Neutrophil (primary cell): ENCODE data around the gene MSN.

ENCODE experiments used
- H3K27ac ChIP-seq: fragments of 200-600 bp; sonication (generic); 2 replicates; pipeline ENCODE4 v1.5.1; 2016; ENCODE audit warnings: mild to moderate bottlenecking, moderate library complexity
- H3K27me3 ChIP-seq: fragments of 200-600 bp; sonication (generic); 2 replicates; pipeline ENCODE4 v1.6.0; 2016; ENCODE audit warnings: mild to moderate bottlenecking
- H3K36me3 ChIP-seq: fragments of 200-600 bp; sonication (generic); 2 replicates; pipeline ENCODE4 v1.5.1; 2017
- H3K4me1 ChIP-seq, 2 experiments: fragments of 200-600 bp in 1 of 2; sonication (generic) in 1 of 2; 1 replicate in 1 of 2; 2 replicates in 1 of 2; pipeline versions ENCODE4 v1.5.1 to v1.6.1; 2013 to 2016; ENCODE audit warnings: low read depth in 1 of 2, low read length in 1 of 2, mild to moderate bottlenecking in 1 of 2, moderate library complexity in 1 of 2; ENCODE audit not compliant: control insufficient read depth in 1 of 2, insufficient read depth in 1 of 2
- H3K4me3 ChIP-seq, 2 experiments: fragments of 200-600 bp in 1 of 2; sonication (generic) in 1 of 2; 1 replicate in 1 of 2; 2 replicates in 1 of 2; pipeline ENCODE4 v1.5.1; 2013 to 2016; ENCODE audit warnings: low read depth in 1 of 2, low read length in 1 of 2, mild to moderate bottlenecking in 1 of 2, moderate library complexity in 1 of 2
- H3K9me3 ChIP-seq: fragments of 200-600 bp; sonication (generic); 2 replicates; pipeline ENCODE4 v1.5.1; 2016
- TF ChIP-seq, protein P1 (sequence below): fragments of 200-600 bp; sonication (generic); IDR thresholded peaks from 2 replicates; pipeline ENCODE4 v1.5.1; 2016; ENCODE audit warnings: antibody characterized with exemption

Gene MSN

DNA sequence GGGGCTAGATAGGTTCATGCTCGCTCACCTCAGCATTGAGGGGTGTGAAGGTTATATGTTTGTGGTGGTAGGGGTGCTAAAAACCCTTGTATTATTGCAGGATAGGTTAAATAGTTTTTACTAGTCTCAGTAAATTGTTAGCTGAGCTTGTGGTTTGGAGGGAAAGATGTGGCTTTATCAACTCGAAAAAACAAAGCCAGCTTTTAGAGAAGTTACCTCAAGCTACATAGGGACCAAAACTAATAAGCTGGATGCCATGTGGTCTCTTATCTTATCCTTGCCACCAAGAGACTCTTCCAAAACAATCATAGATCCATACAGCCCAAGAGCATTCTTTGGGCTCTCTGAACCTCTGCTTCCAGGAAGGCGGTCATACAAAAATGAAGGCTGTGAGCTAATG is 29.2 kb downstream of the MSN start:
- TF ChIP-seq, protein P1, sequence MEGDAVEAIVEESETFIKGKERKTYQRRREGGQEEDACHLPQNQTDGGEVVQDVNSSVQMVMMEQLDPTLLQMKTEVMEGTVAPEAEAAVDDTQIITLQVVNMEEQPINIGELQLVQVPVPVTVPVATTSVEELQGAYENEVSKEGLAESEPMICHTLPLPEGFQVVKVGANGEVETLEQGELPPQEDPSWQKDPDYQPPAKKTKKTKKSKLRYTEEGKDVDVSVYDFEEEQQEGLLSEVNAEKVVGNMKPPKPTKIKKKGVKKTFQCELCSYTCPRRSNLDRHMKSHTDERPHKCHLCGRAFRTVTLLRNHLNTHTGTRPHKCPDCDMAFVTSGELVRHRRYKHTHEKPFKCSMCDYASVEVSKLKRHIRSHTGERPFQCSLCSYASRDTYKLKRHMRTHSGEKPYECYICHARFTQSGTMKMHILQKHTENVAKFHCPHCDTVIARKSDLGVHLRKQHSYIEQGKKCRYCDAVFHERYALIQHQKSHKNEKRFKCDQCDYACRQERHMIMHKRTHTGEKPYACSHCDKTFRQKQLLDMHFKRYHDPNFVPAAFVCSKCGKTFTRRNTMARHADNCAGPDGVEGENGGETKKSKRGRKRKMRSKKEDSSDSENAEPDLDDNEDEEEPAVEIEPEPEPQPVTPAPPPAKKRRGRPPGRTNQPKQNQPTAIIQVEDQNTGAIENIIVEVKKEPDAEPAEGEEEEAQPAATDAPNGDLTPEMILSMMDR = no peak
- H3K27ac ChIP-seq = peak overlapping the region; percentile 94
- peak overlapping the region; percentile 54 to 56 for H3K4me3 ChIP-seq
- H3K9me3 ChIP-seq = no peaks in the 10 kb centered on the region
- H3K4me1 ChIP-seq = peaks cover 84 to 94% of the 10 kb centered on the region in 2 experiments
- no peaks in the 10 kb centered on the region for H3K27me3 ChIP-seq
- H3K36me3 ChIP-seq = no peaks in the 10 kb centered on the region

DNA sequence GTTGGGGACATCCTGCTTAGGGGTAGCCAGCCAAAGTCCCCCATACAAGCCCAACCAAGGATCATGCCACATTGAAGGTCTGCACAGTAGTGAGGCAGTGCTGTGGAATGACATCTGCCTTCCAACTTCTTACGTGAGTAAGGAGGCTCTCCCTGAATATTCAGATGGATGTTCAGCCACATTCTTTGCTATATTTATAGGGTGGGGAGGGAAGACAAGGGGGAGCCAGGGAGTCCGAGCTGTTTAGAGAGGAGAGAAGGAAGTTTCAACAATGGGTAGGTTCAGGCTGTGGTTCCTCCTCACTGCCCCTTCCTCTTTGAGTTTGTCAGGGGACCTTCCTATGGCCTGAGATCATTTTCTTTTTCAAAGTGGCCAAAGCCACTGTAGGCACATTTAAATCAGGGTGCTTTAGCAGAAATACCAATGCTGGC is 29.8 kb downstream of the MSN start:
- Histone ChIP-seq H3K4me1 (peaks cover 82 to 89% of the 10 kb centered on the region in 2 experiments), H3K36me3 (no peaks in the 10 kb centered on the region), H3K27ac (peak overlapping the region; percentile 94), H3K4me3 (peak overlapping the region; percentile 54 to 56), H3K9me3 (no peaks in the 10 kb centered on the region), H3K27me3 (no peaks in the 10 kb centered on the region)
- TF ChIP-seq, protein P1 = no peak

DNA sequence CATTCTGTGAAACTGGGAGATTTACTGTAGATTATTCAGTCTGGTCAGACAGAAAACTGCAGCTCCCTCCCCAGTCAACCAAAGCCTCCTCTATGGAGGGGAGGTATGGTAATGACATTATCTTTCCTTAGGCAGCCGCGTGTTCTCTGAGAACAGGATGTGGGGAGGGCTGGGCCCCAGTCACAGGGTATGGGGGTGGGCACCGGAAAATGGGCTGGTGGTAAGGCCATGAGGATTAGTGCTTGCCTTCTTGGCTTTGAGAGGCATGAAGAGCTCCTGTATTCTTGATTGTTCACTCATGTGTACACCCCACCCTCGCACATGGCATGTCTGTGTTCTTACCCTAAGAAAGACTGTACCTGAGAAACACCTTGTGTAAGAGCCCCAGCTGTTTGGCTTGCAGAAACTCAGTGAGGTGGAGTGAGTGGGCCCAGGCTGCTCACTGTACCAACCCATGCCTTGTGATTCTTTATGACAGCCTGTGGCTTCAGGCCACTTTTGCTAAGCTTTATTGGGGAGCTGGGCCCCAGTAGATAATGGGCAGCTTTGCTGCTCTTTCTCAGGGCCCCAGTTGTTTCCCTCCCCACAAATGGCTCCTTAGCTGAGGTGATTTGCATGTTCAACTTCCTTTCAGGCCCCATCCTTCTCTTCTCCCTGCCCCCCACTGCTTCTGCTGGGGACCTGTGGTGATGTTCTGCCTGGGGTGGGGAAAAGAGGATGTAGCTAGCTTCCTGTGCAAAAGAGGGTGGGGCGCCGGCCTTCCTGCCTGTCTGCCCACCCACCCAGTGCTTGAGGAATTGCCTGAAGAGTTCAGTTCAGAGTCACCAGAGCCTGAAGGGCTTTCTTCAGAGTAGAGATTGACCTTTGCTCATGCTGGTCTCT is 30.7 kb downstream of the MSN start:
- TF ChIP-seq, protein P1 = no peak
- Histone ChIP-seq H3K4me3 (peak overlapping the region; percentile 54 to 56), H3K27ac (peak overlapping the region; percentile 94)

DNA sequence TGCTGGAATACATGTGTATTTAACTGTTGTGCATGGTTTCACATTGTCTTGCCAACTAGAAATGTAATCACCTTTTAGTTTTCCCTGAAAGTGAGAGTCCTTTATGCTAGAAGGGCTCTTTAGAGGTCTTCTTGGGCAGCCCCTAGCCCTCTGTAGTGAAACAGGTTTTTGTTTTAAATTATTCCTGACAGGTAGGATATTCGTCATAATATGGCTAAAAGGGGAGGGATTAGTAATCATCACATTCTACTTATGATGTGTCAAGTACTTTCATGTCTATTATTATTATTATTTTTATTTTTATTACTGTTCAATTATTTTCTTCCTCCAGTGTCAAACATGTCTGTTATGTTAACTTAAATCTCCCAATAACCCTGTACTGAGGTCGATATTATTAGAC is 35.5 kb downstream of the MSN start:
- Histone ChIP-seq H3K9me3 (no peaks in the 10 kb centered on the region), H3K27ac (peak overlapping the region; percentile 94), H3K27me3 (no peaks in the 10 kb centered on the region), H3K4me3 (peak overlapping the region in 1 of 2 experiments; percentile 10), H3K36me3 (no peaks in the 10 kb centered on the region), H3K4me1 (peaks cover 88 to 93% of the 10 kb centered on the region in 2 experiments)
- TF ChIP-seq, protein P1 = no peak

More for the DNA sequence above, 30.7 kb downstream of the MSN start:
- Histone ChIP-seq H3K4me1 (peaks cover 89% of the 10 kb centered on the region in 2 experiments), H3K36me3 (no peaks in the 10 kb centered on the region), H3K27me3 (no peaks in the 10 kb centered on the region), H3K9me3 (no peaks in the 10 kb centered on the region)

DNA sequence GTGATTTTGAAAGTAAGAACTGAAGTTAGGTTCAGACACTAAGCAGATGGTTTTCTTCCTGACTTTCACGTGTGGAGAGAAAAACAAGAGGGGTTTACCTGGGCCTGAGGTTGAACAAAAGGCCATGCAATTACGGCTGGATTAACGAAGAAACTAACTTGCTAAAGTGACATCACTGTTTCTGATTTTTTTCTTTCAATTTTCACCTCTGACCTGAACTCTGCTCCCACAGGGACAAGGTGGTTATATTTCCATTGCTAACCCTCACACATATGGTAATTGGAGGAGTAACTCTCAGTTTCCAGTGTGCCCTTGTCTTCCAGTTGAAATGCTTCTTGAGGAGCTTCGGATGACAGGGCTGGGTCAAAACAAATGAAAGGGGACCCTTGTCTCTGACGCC is 38.0 kb downstream of the MSN start:
- no peaks in the 10 kb centered on the region for H3K9me3 ChIP-seq
- no peaks in the 10 kb centered on the region for H3K27me3 ChIP-seq
- peak overlapping the region; percentile 94 for H3K27ac ChIP-seq
- H3K36me3 ChIP-seq = no peaks in the 10 kb centered on the region
- peaks cover 66 to 75% of the 10 kb centered on the region in 2 experiments for H3K4me1 ChIP-seq
- H3K4me3 ChIP-seq = peak overlapping the region in 1 of 2 experiments; percentile 5
- TF ChIP-seq, protein P1 = no peak
